Loucy (cell line): Measurements from ENCODE around the gene SNX24.

ENCODE experiments used
- CTCF ChIP-seq: fragments of 200-600 bp; sonication (generic); conservative IDR thresholded peaks from 2 replicates; pipeline ENCODE4 v1.5.1; 2014; ENCODE audit warnings: mild to moderate bottlenecking, antibody characterized with exemption, low read length
- EZH2phosphoT487 ChIP-seq: fragments of 200-600 bp; IDR thresholded peaks from 2 replicates; pipeline ENCODE4 v1.6.1; 2018; ENCODE audit warnings: antibody characterized with exemption, mild to moderate bottlenecking, moderate library complexity, borderline replicate concordance

- TF ChIP-seq CTCF (no peak), EZH2phosphoT487 (no peak)
Observed at GRCh38 chr5:122847687-122848081, 2.3 kb downstream of the SNX24 start.
